COLO668 (cell line): ENCODE results near the gene DNAJA3.

Experiments
- DNase-seq: peaks from one replicate; lab custom pipeline; 2025; ENCODE audit not compliant: unreplicated experiment; lab: John Stamatoyannopoulos, UW

DNAJA3 gene

GRCh38 chr16:4425378-4426020 is at the start of gene DNAJA3:
DNAJA3 (plus strand) TSS chr16:4425868; CDS start chr16:4425882, 14 bp downstream.
- peak; percentile 97 for DNase-seq

DNA sequence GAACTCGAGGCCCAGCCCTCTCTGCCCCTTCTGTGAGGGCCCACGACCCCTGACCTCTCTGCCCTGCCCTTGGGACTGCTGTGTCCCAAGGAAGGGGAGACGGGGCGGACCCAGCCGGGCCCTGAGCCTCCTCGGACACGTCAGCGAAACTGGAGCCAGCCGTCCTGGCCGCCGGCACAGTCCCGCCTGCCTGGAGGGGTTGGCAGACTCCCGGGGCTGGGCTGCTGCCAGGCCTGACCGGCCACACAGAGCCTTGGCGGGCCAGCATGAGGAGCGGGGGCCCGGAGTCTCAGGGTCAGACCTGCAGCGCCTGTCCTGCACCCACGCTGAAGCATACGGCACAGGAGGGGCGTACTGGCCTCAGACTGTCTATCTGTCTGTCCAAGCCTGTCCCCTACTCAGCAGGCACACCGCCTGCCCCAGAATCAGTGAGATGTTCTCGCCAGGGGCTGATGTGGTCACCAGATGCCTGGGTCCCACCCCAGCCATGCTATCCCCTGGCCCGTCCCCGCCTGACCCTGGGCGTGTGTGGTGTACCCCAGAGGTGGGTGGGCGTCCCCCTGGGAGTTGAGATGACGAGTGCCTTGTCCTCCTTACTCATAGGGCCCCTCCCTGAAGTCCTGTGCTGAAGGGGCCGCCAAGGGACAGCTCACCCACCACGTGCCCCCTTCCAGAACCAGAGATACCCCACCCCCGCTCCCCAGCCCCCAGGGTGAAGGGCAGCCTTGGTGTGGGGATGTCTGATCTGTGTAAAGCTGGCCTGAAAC is 49.4 kb upstream of the DNAJA3 start:
- no peak for DNase-seq

DNA sequence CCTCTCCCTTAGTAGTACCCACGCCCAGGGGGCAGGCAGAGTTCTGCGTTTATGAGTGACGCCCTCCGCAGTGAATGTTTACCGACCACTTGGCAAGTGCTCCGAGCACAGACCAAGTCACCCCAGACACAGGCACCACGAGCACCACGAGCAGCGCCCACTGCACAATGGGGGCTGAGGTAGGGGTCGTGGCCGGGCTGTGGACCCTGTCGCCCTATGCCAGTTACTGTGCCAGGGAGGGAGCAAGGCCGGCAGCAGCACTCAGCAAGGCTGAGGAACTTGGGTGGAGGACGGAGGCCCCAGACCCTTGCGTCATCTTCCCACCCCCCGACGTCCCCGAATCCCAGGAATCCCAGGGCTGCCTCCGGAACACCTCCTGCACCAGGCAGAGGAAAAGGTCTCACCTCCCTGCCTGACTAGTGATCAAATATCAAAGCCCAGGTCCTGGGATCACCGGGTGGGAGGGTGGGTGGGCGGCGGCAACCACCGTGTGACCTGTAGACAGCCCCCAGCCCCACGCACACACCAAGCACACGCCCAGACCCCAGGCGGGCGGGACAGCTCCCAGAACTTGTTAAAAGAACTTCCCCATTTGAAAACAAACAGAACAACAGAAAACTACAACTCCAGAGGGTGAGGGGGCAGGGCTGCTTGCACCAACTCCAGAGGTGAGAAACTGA is 48.6 kb upstream of the DNAJA3 start:
- no peak for DNase-seq

- DNase-seq, result no peak
These were observed 48.0 kb upstream of the DNAJA3 start for GRCh38 chr16:4377573-4378154.

DNA sequence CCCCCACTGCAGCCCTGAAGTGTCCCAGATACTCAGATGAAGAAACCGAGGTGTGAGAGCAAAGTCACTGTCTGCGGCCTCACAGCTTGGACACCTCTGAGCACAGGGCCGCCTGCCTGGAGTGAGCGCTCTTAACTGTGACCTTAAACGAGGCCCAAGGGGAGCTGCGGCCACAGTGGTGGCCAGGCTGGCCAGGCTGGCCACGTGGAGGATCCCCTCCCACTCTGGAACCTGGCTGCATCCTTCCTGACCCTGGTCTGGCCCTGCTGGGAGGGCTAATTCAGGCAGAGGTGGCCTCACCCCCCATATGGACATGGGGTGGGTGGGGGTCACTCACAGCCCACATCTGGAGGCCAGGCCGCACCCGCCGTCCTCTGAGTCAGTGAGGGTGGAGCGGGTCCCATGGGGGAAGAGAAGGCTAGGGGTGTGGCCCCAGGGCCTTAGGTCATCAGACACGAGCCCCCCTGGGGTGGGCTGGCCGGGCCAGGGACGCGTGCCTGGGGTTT is 47.5 kb upstream of the DNAJA3 start:
- DNase-seq, result no peak

- DNase-seq, result no peak
These were observed 46.5 kb upstream of the DNAJA3 start for GRCh38 chr16:4378999-4379690.

DNA sequence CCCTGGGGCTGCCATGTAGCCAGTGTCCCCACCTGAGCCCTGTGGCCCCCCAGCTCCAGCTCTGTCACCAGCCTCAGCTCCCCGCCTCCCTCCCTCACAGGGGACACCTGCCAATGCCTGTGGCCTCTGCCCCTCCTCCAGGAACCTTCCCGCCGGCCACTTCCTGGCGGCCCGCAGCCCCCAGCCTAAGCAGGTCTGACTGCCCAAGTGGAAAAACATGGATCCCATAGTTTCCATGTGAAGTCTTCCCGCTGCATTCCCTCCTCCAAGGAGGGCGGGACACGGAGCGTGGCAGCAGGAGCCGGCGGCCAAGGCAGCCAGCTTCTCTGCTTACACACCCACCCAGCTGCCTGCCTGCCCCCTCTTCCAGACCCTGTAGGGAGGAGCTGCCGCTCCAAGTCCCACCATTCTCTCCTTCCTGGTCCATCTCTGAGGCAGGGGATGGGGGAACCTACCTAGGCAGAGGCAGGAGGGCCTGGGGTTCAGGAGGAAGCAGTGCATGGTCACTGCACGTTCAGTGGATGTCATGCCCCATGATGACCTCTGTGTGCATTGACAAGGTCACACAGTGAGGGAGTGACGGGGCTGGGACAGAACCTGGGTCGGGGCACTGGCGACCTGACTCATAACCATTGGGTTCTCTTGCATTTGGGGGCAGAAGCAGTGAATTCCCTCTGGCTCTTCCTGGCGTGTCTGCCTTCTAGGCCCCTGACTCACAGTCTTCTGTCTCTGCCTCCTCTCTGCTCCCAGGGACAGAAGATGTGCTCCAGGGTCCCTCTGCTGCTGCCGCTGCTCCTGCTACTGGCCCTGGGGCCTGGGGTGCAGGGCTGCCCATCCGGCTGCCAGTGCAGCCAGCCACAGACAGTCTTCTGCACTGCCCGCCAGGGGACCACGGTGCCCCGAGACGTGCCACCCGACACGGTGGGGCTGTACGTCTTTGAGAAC is 45.3 kb upstream of the DNAJA3 start:
- DNase-seq, result no peak

- no peak for DNase-seq
These were observed 44.4 kb upstream of the DNAJA3 start for GRCh38 chr16:4381072-4381934.

DNA sequence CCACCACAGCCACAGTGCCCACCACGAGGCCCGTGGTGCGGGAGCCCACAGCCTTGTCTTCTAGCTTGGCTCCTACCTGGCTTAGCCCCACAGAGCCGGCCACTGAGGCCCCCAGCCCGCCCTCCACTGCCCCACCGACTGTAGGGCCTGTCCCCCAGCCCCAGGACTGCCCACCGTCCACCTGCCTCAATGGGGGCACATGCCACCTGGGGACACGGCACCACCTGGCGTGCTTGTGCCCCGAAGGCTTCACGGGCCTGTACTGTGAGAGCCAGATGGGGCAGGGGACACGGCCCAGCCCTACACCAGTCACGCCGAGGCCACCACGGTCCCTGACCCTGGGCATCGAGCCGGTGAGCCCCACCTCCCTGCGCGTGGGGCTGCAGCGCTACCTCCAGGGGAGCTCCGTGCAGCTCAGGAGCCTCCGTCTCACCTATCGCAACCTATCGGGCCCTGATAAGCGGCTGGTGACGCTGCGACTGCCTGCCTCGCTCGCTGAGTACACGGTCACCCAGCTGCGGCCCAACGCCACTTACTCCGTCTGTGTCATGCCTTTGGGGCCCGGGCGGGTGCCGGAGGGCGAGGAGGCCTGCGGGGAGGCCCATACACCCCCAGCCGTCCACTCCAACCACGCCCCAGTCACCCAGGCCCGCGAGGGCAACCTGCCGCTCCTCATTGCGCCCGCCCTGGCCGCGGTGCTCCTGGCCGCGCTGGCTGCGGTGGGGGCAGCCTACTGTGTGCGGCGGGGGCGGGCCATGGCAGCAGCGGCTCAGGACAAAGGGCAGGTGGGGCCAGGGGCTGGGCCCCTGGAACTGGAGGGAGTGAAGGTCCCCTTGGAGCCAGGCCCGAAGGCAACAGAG is 43.5 kb upstream of the DNAJA3 start:
- DNase-seq, result no peak

- no peak for DNase-seq
These were observed 42.8 kb upstream of the DNAJA3 start for GRCh38 chr16:4382795-4383357.

- DNase-seq, result no peak
These were observed 41.9 kb upstream of the DNAJA3 start for GRCh38 chr16:4383591-4384444.

DNA sequence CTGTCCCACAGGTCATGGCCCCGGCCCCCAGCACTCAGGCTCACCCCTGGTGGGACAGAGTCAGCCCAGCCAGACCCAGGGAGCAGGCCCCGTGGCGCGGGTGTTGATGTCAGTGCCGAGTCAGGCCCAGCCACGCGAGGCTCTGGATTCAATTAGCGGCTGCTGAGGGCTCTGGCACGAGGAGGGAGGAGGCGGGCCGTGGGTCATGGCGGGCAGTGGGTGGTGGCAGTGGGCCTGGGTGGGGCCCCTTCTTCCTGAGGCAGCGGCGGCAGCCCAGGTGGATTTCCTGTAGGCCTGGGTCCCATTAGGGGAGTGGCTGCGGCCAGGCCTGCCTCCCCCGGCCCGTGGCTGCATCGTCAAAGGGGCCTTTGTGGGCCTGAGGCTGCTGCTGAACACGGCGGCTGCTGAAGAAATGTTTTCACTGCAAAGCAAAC is 41.1 kb upstream of the DNAJA3 start:
- DNase-seq, result no peak

DNA sequence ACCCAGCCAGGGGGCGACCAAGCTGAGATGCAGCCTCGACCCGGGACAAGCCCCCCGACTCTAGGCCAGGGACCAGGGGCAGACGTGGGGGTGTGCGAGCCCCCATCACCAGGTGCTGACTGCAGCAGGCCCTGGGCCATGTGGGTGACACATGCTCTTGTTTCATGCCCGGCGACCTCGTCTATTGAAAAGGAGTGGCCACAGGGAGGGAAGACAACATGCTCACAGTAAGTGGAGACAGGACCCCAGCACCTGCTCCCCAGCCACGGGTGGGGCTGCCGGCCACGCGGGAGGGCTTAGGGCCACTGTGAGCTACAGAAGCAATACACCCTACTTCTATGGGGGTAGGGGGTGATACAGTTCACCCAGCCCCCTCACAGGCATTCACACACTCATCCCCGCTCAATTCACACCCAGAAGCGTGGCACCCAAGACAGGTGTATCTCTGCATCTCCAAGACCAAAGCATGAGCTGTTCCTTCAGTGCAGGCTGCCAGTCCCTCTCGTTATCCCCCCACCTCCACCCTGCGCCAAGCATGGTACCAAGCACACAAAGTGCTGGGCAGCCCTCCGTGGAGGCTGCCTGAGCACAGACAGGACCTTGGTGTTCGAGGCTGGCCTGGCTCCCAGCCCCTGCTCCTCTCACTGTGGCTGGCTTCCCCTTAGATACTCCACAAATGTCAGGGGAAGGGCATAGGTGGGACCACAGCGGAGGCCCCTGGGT is 40.4 kb upstream of the DNAJA3 start:
- no peak for DNase-seq

DNA sequence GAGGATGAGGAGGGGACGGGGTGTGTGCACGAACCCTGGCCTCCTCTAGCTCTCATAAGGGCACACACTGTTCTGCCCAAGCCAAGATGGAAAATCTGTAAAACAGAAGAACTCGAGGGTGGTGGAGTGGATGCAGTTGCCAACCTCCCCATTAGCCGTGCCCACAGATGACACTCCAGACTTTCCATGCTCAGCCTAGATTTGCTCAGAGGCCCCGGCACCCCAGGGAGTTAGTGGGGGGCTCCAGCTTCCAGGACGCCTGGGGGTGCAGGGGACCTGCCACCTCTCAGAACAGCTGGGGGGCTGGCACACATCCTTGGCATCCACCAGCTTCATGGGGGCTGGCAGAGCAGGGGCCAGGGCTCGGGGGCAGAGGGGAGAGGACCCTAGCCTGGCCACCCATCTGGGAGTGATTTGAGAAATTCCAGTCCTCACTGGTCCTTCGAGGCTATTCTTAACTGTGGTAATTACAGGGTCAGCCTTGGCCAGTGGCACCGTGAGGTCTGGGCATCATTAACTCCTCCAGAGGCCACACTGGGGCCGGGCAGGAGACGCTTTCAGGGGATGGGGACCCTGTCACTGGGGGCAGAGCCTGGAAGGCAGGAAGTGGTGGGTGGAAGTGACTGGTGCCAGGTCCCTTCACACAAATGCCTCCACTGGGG is 39.7 kb upstream of the DNAJA3 start:
- DNase-seq, result no peak

- no peak for DNase-seq
These were observed 39.2 kb upstream of the DNAJA3 start for GRCh38 chr16:4386451-4386805.
